K562 (cell line): ENCODE measurements around the gene MMP21. TPM values are rescaled to one million over a fixed set of nuclear protein-coding genes. Genes with fewer than 3 reads are reported as not detected.

Source experiments
- ADNP ChIP-seq: fragments of 200-800 bp; sonication (Bioruptor generic); IDR thresholded peaks from 2 replicates; pipeline ENCODE4 v1.6.1; 2016; ENCODE audit warnings: missing genetic modification characterization, missing compliant biosample characterization
- ATF1 ChIP-seq, 2 experiments: fragments of 450-650 bp in 1 of 2; IDR thresholded peaks; 2 replicates each; pipeline ENCODE4 v1.6.1; 2016; ENCODE audit warnings: missing compliant biosample characterization in 1 of 2, missing genetic modification characterization in 1 of 2
- CBFA2T3 ChIP-seq: fragments of 450-650 bp; IDR thresholded peaks from 2 replicates; pipeline ENCODE4 v1.6.1; 2017
- CEBPG ChIP-seq, 3 experiments: fragments of 200-800 bp in 1 of 3; sonication (Bioruptor generic) in 1 of 3; sonication (generic) in 1 of 3; formaldehyde crosslinking in 1 of 3; IDR thresholded peaks in 2 of 3; conservative IDR thresholded peaks in 1 of 3; 2 replicates each; pipeline versions ENCODE4 v1.6.1 to v1.8.0; 2016 to 2022; ENCODE audit warnings: missing compliant biosample characterization in 2 of 3, missing genetic modification characterization in 2 of 3, mild to moderate bottlenecking in 1 of 3, missing genetic modification reagents in 1 of 3
- CREBBP ChIP-seq: IDR thresholded peaks from one replicate; pipeline ENCODE4 v1.6.1; 2012; ENCODE audit warnings: low read depth, mild to moderate bottlenecking, control low read depth, inconsistent platforms, low read length
- CXXC5 ChIP-seq: fragments of 250-450 bp; sonication (Bioruptor Pico); IDR thresholded peaks from 2 replicates; pipeline ENCODE4 v1.8.0; 2022; ENCODE audit warnings: inconsistent platforms, mild to moderate bottlenecking, moderate library complexity
- DIDO1 ChIP-seq: fragments of 450-650 bp; IDR thresholded peaks from 2 replicates; pipeline ENCODE4 v1.6.1; 2016; ENCODE audit warnings: low read depth, missing biosample characterization, missing genetic modification characterization
- MBD2 ChIP-seq: sonication (generic); IDR thresholded peaks from 2 replicates; pipeline ENCODE4 v1.6.1; 2016; ENCODE audit warnings: low read depth, borderline replicate concordance
- MIER1 ChIP-seq: fragments of 450-650 bp; IDR thresholded peaks from 2 replicates; pipeline ENCODE4 v1.6.1; 2016; ENCODE audit warnings: antibody characterized with exemption, mild to moderate bottlenecking, low read depth
- NCOA1 ChIP-seq: fragments of 450-650 bp; IDR thresholded peaks from 2 replicates; pipeline ENCODE4 v1.6.1; 2016; ENCODE audit warnings: low read depth
- NCOR1 ChIP-seq: fragments of 450-650 bp; IDR thresholded peaks from 2 replicates; pipeline ENCODE4 v1.6.1; 2016; ENCODE audit warnings: mild to moderate bottlenecking, moderate library complexity
- NONO ChIP-seq, 2 experiments: fragments of 200-400 bp in 1 of 2; fragments of 450-650 bp in 1 of 2; formaldehyde crosslinking in 1 of 2; IDR thresholded peaks; 2 replicates each; pipeline ENCODE4 v1.6.1; 2017; ENCODE audit warnings: low read depth in 2 of 2, mild to moderate bottlenecking in 2 of 2, moderate library complexity in 2 of 2, low read length in 1 of 2
- NUFIP1 ChIP-seq: fragments of 450-650 bp; IDR thresholded peaks from 2 replicates; pipeline ENCODE4 v1.6.1; 2018; ENCODE audit not compliant: partially characterized antibody
- PHF20 ChIP-seq: fragments of 450-650 bp; IDR thresholded peaks from 2 replicates; pipeline ENCODE4 v1.6.1; 2018; ENCODE audit not compliant: partially characterized antibody
- POLR2AphosphoS2 ChIP-seq: IDR thresholded peaks from 2 replicates; pipeline ENCODE4 v1.6.1; 2012; ENCODE audit warnings: low read length, improper control_type of control experiment
- POLR2G ChIP-seq: fragments of 200-400 bp; formaldehyde crosslinking; IDR thresholded peaks from 2 replicates; pipeline ENCODE4 v1.6.1; 2017; ENCODE audit warnings: low read depth, mild to moderate bottlenecking, antibody characterized with exemption, low read length, moderate library complexity
- PRMT5 ChIP-seq: sonication (generic); formaldehyde crosslinking; IDR thresholded peaks from 2 replicates; pipeline ENCODE4 v1.5.0; 2020; ENCODE audit warnings: missing genetic modification reagents
- SIX5 ChIP-seq, 2 experiments: IDR thresholded peaks; 2 replicates each; pipeline ENCODE4 v1.6.1; 2011; ENCODE audit warnings: low read length in 2 of 2, borderline replicate concordance in 1 of 2, low read depth in 1 of 2, mild to moderate bottlenecking in 1 of 2, moderate library complexity in 1 of 2; ENCODE audit not compliant: insufficient read depth in 1 of 2
- SREBF1 ChIP-seq: fragments of 150-350 bp; IDR thresholded peaks from 2 replicates; pipeline ENCODE4 v1.6.1; 2014; ENCODE audit warnings: antibody characterized with exemption, low read depth, low read length, borderline replicate concordance
- TAF9B ChIP-seq: fragments of 450-650 bp; IDR thresholded peaks from 2 replicates; pipeline ENCODE4 v1.6.1; 2018; ENCODE audit warnings: mild to moderate bottlenecking; ENCODE audit not compliant: partially characterized antibody
- TBP ChIP-seq: optimal IDR thresholded peaks from 2 replicates; pipeline ENCODE3; 2011; ENCODE audit warnings: low read depth, low read length, improper control_type of control experiment
- ZNF133 ChIP-seq: fragments of 250-450 bp; sonication (Bioruptor Pico); IDR thresholded peaks from 2 replicates; pipeline ENCODE4 v1.4.0; 2020; ENCODE audit warnings: mild to moderate bottlenecking
- ZSCAN32 ChIP-seq: fragments of 450-650 bp; formaldehyde crosslinking; IDR thresholded peaks from 2 replicates; pipeline ENCODE4 v1.4.0; 2020; ENCODE audit warnings: mild to moderate bottlenecking, moderate library complexity
- polyA plus RNA-seq, 8 experiments: library from polyadenylated mRNA; depleted of rRNA in 4 of 8; stranded (reverse) in 5 of 8; unstranded in 3 of 8; fragments of >200 nt; fragmentation: Nextera tagmentation in 2 of 8; fragmentation: Illumina TruSeq in 1 of 8; extraction: Ambion mirVana in 2 of 8; extraction: Trizol in 1 of 8; gene quantifications; 2 replicates each; pipeline versions ENCODE4 v1.2.1 to v1.2.3, GENCODE V29; 2011 to 2014; ENCODE audit warnings: inconsistent platforms in 1 of 8, missing spikeins in 1 of 8
- total RNA-seq, 7 experiments: library from RNA; depleted of rRNA in 6 of 7; stranded (reverse); fragments of >200 nt in 6 of 7; fragmentation: Illumina TruSeq in 2 of 7; extraction: Trizol in 2 of 7; gene quantifications; 2 replicates each; pipeline versions ENCODE4 v1.2.1 to v1.2.3, GENCODE V29; 2011 to 2021; ENCODE audit warnings: low replicate concordance in 1 of 7
- TF ChIP-seq, protein P1 (sequence below): sonication (generic); formaldehyde crosslinking; IDR thresholded peaks from 2 replicates; pipeline ENCODE4 v1.8.0; 2022; ENCODE audit warnings: mild to moderate bottlenecking, missing genetic modification reagents
- TF ChIP-seq, protein P2 (sequence below): sonication (generic); formaldehyde crosslinking; IDR thresholded peaks from 2 replicates; pipeline ENCODE4 v1.9.0; 2022; ENCODE audit warnings: mild to moderate bottlenecking, missing genetic modification reagents

Gene MMP21
- total and polyA plus RNA-seq, 9 of the 15 experiments (the other 6 are each of a cell fraction or from before 2014, with no cell fraction given): not detected

DNA sequence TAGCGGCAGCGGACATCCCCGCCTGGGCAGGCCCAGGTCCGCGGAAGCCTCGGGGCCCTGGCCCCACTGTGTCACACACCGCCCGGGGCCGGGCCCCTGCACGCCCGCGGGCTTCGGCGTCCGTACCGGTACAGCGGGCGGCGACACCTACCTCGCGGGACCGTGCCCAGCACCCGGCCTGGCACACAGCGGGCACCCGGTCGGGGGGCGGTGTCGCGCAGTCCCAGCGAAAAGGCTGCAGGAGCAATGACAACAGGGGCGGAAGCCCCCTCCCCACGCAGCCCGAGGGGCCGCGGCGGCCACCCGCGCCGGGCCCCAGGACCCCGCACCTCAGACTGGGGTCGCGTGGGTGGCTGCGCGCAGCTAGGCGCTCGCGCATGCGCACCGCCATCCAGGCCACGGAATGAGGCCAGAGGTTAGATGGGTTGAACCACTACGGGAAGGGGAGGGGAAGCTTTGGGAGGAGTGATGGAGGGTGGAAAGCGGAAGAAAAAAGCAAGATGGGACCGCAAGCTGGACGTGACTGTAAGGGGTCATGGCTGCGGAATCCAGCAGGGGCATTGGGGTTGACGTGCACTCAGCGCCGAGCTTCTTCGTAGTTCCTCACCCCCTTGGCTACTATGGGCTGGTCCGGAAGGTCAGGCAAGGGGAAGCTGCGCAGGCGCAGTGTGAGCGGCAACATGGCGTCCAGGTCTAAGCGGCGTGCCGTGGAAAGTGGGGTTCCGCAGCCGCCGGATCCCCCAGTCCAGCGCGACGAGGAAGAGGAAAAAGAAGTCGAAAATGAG, 47.4 kb upstream of the MMP21 start, which contains the start of the genes BCCIP and UROS (continued):
- TF ChIP-seq, protein P1, sequence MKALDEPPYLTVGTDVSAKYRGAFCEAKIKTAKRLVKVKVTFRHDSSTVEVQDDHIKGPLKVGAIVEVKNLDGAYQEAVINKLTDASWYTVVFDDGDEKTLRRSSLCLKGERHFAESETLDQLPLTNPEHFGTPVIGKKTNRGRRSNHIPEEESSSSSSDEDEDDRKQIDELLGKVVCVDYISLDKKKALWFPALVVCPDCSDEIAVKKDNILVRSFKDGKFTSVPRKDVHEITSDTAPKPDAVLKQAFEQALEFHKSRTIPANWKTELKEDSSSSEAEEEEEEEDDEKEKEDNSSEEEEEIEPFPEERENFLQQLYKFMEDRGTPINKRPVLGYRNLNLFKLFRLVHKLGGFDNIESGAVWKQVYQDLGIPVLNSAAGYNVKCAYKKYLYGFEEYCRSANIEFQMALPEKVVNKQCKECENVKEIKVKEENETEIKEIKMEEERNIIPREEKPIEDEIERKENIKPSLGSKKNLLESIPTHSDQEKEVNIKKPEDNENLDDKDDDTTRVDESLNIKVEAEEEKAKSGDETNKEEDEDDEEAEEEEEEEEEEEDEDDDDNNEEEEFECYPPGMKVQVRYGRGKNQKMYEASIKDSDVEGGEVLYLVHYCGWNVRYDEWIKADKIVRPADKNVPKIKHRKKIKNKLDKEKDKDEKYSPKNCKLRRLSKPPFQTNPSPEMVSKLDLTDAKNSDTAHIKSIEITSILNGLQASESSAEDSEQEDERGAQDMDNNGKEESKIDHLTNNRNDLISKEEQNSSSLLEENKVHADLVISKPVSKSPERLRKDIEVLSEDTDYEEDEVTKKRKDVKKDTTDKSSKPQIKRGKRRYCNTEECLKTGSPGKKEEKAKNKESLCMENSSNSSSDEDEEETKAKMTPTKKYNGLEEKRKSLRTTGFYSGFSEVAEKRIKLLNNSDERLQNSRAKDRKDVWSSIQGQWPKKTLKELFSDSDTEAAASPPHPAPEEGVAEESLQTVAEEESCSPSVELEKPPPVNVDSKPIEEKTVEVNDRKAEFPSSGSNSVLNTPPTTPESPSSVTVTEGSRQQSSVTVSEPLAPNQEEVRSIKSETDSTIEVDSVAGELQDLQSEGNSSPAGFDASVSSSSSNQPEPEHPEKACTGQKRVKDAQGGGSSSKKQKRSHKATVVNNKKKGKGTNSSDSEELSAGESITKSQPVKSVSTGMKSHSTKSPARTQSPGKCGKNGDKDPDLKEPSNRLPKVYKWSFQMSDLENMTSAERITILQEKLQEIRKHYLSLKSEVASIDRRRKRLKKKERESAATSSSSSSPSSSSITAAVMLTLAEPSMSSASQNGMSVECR: peak; percentile 42; the same call in 1 of the 2 replicates
- TF ChIP-seq NUFIP1: peak; percentile 86
- peak; percentile 89 for TF ChIP-seq SREBF1
- TF ChIP-seq CXXC5: peak; percentile 50
- TF ChIP-seq ATF1 (CRISPR knock-in tag; IDR thresholded peaks at IDR 0.05): no peak
- peak; percentile 60 for TF ChIP-seq ATF1 (tag; IDR thresholded peaks at IDR 0.05)
- TF ChIP-seq NCOA1: peak; percentile 47; the same call in 1 of the 2 replicates
- peak; percentile 97 for TF ChIP-seq MBD2
- peak; percentile 51; the same call in 1 of the 2 replicates for TF ChIP-seq DIDO1 (tag)
- peak in 1 of 2 experiments; percentile 99; a peak in 2 of 4 replicates for TF ChIP-seq NONO (IDR thresholded peaks at IDR 0.05; ENCODE audit: low read depth in 2 of 2, low read length in 1 of 2)
- TF ChIP-seq POLR2AphosphoS2: no peak
- TF ChIP-seq CEBPG (CRISPR knock-in tag; IDR thresholded peaks at IDR 0.05): no peak
- TF ChIP-seq CEBPG (tag; conservative IDR thresholded peaks at IDR 0.05 in 1 of 2, IDR thresholded peaks at IDR 0.05 in 1 of 2): no peak
- no peak for TF ChIP-seq ZSCAN32 (CRISPR knock-in tag)
- TF ChIP-seq, protein P2, sequence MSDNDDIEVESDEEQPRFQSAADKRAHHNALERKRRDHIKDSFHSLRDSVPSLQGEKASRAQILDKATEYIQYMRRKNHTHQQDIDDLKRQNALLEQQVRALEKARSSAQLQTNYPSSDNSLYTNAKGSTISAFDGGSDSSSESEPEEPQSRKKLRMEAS (CRISPR knock-in tag): peak; percentile 62
- TF ChIP-seq TBP: peak; percentile 88
- peak; percentile 75 for TF ChIP-seq MIER1
- peak; percentile 76 for TF ChIP-seq POLR2G
- no peak for TF ChIP-seq ZNF133 (CRISPR knock-in tag)
- TF ChIP-seq NCOR1: peak; percentile 39; the same call in 1 of the 2 replicates
- peak; percentile 89 for TF ChIP-seq TAF9B
- no peak for TF ChIP-seq PHF20
- TF ChIP-seq SIX5 (IDR thresholded peaks at IDR 0.05; ENCODE audit: borderline replicate concordance in 1 of 2, insufficient read depth in 1 of 2, low read depth in 1 of 2, low read length in 2 of 2): peak; percentile 21 to 47; a peak in 3 of 4 replicates
- no peak for TF ChIP-seq ADNP (tag)
- TF ChIP-seq CBFA2T3: peak; percentile 24; the same call in 1 of the 2 replicates
- no peak for TF ChIP-seq PRMT5 (CRISPR knock-in tag)
- TF ChIP-seq CREBBP: no peak
- TF ChIP-seq, all 486 proteins: peak for 90
